Glutamatergic neuron (in vitro differentiated cells): ENCODE results near the gene HTR3D. TPM values are rescaled to one million over a fixed set of nuclear protein-coding genes. Genes with fewer than 3 reads are reported as not detected.

Source experiments
- DNase-seq: peaks from one replicate; pipeline ENCODE4 v3.0.0; 2022
- H3K27ac Mint-ChIP-seq: one replicate; pipeline ENCODE4 v1.8.0; 2020; ENCODE audit warnings: mild to moderate bottlenecking, mixed read lengths, inconsistent platforms; ENCODE audit not compliant: unreplicated experiment
- H3K27me3 Mint-ChIP-seq: one replicate; pipeline ENCODE4 v1.8.0; 2020; ENCODE audit warnings: mild to moderate bottlenecking, moderate library complexity, mixed read lengths, inconsistent platforms; ENCODE audit not compliant: unreplicated experiment
- H3K36me3 Mint-ChIP-seq: one replicate; pipeline ENCODE4 v1.8.0; 2020; ENCODE audit warnings: mild to moderate bottlenecking, mixed read lengths, inconsistent platforms; ENCODE audit not compliant: unreplicated experiment
- H3K4me1 Mint-ChIP-seq: one replicate; pipeline ENCODE4 v1.8.0; 2020; ENCODE audit warnings: mild to moderate bottlenecking, low read depth, mixed read lengths, inconsistent platforms; ENCODE audit not compliant: unreplicated experiment
- H3K4me3 Mint-ChIP-seq: one replicate; pipeline ENCODE4 v1.8.0; 2020; ENCODE audit warnings: mild to moderate bottlenecking, mixed read lengths, inconsistent platforms; ENCODE audit not compliant: unreplicated experiment
- H3K9me3 Mint-ChIP-seq: one replicate; pipeline ENCODE4 v1.8.0; 2020; ENCODE audit warnings: mild to moderate bottlenecking, moderate library complexity, mixed read lengths, inconsistent platforms; ENCODE audit not compliant: unreplicated experiment
- CTCF ChIP-seq: fragments of 200-600 bp; sonication (generic); IDR thresholded peaks from one replicate; pipeline ENCODE4 v1.5.0; 2021; ENCODE audit not compliant: partially characterized antibody, unreplicated experiment
- total RNA-seq: library from RNA; stranded (reverse); fragmentation: NEBNext Ultra II Directional; extraction: Animal tissue kit (Norgen Biotek cat#: 25700); gene quantifications from one replicate; pipeline ENCODE4 v1.2.1, GENCODE V29; 2021; ENCODE audit not compliant: unreplicated experiment

The HTR3D gene
- total RNA-seq, 1 donor from 2014 or later = not detected

DNA sequence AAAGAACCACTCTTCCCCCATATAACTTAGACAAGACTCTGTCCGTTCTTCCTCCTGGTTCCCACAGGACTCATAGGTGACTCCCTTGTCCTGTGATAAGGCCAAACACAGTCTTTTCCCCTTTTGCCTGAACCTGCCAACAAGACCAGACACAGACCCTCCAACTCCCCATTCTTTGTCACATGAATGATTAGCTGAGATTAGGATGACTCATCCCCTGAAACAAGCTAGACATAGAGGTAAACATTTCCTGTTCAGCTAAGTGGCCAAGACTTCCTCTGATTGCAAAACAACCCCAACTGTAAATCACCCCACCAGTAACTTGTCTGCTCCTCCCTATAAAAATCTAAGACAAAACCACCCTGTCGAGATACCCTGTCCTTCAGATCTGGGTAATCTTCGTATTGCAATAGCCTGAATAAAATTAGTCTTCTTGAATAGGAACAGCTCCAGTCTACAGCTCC is 53.9 kb downstream of the HTR3D start:
- no peak overlapping the region for H3K4me3 Mint-ChIP-seq
- peaks cover 2% of the 10 kb centered on the region for H3K9me3 Mint-ChIP-seq
- no peak for DNase-seq
- no peak overlapping the region for H3K27ac Mint-ChIP-seq
- H3K4me1 Mint-ChIP-seq = no peaks in the 10 kb centered on the region
- no peaks in the 10 kb centered on the region for H3K36me3 Mint-ChIP-seq
- no peaks in the 10 kb centered on the region for H3K27me3 Mint-ChIP-seq
- no peak for TF ChIP-seq CTCF

Other genes with a start within 250 kb of the HTR3D start
- gene MAP6D1, start 206.2 kb upstream of the HTR3D start, total RNA-seq = 10.2 TPM
- gene PARL, start 146.9 kb upstream of the HTR3D start, total RNA-seq = 58.5 TPM
- 134 TPM for gene ABCC5, start 13.9 kb upstream of the HTR3D start, total RNA-seq
- not detected for gene HTR3C, start 21.3 kb downstream of the HTR3D start, total RNA-seq
- gene HTR3E, start 65.3 kb downstream of the HTR3D start, total RNA-seq = not detected
- gene EIF2B5, start 103.6 kb downstream of the HTR3D start, total RNA-seq = 41.6 TPM
- gene DVL3, start 123.6 kb downstream of the HTR3D start, total RNA-seq = 213 TPM
- 315 TPM for gene AP2M1, start 143.1 kb downstream of the HTR3D start, total RNA-seq
- 87.9 TPM for gene ABCF3, start 154.5 kb downstream of the HTR3D start, total RNA-seq
- gene VWA5B2, start 197.8 kb downstream of the HTR3D start, total RNA-seq = 56.5 TPM
- gene ALG3, start 217.2 kb downstream of the HTR3D start, total RNA-seq = 26.5 TPM
- gene EEF1AKMT4, start 217.9 kb downstream of the HTR3D start, total RNA-seq = 1.7 TPM
- 14.8 TPM for gene CAMK2N2, start 229.8 kb downstream of the HTR3D start, total RNA-seq
- gene ECE2, start 244.3 kb downstream of the HTR3D start, total RNA-seq = 1.6 TPM